Measurements from ENCODE around the gene TTC13. TPM values are rescaled to one million over a fixed set of nuclear protein-coding genes. Genes with fewer than 3 reads are reported as not detected.

The TTC13 gene
- total RNA-seq, 4 donors from 2014 or later: 20.4 to 30.1 (median 25.6) TPM

DNA sequence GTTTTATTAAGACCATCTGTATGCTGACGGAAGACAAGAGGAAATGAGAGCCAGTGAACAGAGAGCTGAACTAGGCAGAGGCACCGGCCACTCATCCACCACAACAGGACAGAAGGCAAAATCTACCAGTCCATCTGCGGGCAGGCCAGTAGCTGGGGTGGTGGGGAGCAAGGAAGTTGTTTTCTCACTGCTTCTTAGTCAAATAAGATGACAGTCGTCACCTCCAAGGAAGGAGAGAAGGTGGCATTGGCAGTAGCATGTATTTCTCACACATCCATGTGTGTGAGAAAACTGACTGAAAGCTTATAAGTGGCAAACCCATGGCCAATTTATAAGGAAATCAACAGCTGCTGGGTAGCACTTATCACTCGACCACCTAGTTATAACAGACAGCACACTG, 8.2 kb downstream of the TTC13 start:
- peaks cover 0 to 8% (median 0%) of the 10 kb centered on the region in 3 donors for H3K36me3 ChIP-seq
- 80% methylated on average over 5 of the region's 5 CpGs for WGBS, 2 donors
- no peaks in the 10 kb centered on the region for H3K9me3 ChIP-seq
- no peak for DNase-seq (ENCODE audit: low spot score in 2 of 2)
- no peaks in the 10 kb centered on the region for H3K27me3 ChIP-seq
- no peak overlapping the region for H3K27ac ChIP-seq
- no peaks in the 10 kb centered on the region for H3K4me1 ChIP-seq
- TF ChIP-seq EP300 (IDR thresholded peaks at IDR 0.05) (no peak), POLR2A (IDR thresholded peaks at IDR 0.05) (no peak)
- TF ChIP-seq, protein P1, sequence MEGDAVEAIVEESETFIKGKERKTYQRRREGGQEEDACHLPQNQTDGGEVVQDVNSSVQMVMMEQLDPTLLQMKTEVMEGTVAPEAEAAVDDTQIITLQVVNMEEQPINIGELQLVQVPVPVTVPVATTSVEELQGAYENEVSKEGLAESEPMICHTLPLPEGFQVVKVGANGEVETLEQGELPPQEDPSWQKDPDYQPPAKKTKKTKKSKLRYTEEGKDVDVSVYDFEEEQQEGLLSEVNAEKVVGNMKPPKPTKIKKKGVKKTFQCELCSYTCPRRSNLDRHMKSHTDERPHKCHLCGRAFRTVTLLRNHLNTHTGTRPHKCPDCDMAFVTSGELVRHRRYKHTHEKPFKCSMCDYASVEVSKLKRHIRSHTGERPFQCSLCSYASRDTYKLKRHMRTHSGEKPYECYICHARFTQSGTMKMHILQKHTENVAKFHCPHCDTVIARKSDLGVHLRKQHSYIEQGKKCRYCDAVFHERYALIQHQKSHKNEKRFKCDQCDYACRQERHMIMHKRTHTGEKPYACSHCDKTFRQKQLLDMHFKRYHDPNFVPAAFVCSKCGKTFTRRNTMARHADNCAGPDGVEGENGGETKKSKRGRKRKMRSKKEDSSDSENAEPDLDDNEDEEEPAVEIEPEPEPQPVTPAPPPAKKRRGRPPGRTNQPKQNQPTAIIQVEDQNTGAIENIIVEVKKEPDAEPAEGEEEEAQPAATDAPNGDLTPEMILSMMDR (IDR thresholded peaks at IDR 0.05): no peak
- no peak overlapping the region for H3K4me3 ChIP-seq

DNA sequence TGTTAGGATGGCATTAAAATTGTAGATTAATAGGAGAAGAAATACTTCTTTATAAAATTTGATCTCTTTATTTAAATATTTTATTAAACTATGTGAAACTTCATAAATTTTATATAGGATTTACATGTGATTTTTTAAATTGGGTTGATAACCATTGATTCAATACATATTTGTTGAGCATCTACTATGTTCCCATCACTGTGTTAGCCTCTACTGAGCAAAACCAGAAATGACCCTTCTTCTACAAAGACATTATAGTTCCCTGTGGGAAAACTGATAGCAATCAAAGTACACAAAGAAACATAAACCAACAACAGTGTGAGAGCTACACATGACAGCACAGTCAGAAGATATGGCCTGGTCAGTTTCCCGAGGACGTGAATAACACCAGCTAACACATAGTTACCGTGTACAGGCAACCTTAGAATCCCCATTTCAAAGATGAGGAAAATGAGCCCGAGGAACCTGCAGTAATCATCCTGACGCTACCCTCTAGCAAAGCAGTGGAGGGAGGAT, 12.2 kb downstream of the TTC13 start:
- no peak overlapping the region for H3K4me3 ChIP-seq
- 87 to 89% methylated on average over 5 of the region's 5 CpGs for WGBS, 2 donors
- no peaks in the 10 kb centered on the region for H3K4me1 ChIP-seq
- TF ChIP-seq POLR2A (IDR thresholded peaks at IDR 0.05) (no peak), EP300 (IDR thresholded peaks at IDR 0.05) (no peak)
- TF ChIP-seq, protein P1 (IDR thresholded peaks at IDR 0.05): no peak
- H3K9me3 ChIP-seq: no peaks in the 10 kb centered on the region
- H3K27ac ChIP-seq: no peak overlapping the region
- H3K27me3 ChIP-seq: no peaks in the 10 kb centered on the region
- no peak for DNase-seq (ENCODE audit: low spot score in 2 of 2)
- peaks cover 0 to 8% (median 0%) of the 10 kb centered on the region in 3 donors for H3K36me3 ChIP-seq

DNA sequence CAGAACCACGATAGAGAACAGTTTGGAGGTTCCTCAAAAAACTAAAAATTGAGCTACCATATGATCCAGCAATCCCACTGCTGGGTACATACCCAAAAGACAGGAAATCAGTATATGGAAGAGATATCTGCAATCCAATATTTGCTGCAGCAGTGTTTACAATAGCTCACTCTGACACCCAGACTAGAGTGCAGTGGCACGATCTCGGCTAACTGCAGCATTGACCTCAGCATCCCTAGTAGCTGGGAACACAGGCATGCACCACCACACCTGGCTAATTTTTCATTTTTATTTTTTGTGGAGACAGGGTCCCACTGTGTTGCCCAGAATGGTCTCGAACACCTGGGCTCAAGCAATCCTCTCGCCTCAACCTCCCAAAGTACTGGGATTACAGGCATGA, 13.1 kb downstream of the TTC13 start:
- 94% methylated on average over 5 of the region's 5 CpGs for WGBS, 2 donors
- no peak overlapping the region for H3K4me3 ChIP-seq
- no peak overlapping the region for H3K27ac ChIP-seq
- H3K36me3 ChIP-seq: peaks cover 0 to 8% (median 0%) of the 10 kb centered on the region in 3 donors
- TF ChIP-seq POLR2A (IDR thresholded peaks at IDR 0.05) (no peak), EP300 (IDR thresholded peaks at IDR 0.05) (no peak)
- TF ChIP-seq, protein P1 (IDR thresholded peaks at IDR 0.05): no peak
- H3K27me3 ChIP-seq: no peaks in the 10 kb centered on the region
- no peaks in the 10 kb centered on the region for H3K4me1 ChIP-seq
- no peak for DNase-seq (ENCODE audit: low spot score in 2 of 2)
- H3K9me3 ChIP-seq: no peaks in the 10 kb centered on the region

DNA sequence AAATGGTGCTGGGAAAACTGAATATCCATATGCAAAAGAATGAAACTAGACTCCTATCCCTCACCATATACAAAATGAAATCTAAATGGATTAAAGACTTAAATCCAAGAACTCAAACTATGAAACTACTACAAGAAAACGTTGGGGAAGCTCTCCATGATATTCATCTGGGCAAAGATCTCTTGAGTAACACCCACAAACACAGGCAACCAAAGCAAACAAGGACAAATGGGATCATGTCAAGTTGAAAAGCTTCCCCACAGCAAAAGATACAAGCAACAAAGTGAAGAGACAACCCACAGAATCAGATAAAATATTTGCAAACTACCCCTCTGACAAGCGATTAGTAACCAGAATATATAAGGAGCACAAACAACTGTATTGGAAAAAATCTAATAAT, 13.8 kb downstream of the TTC13 start:
- WGBS, 2 donors: 43 to 47% methylated on average over 2 of the region's 2 CpGs
- Histone ChIP-seq H3K27ac (no peak overlapping the region), H3K9me3 (no peaks in the 10 kb centered on the region), H3K4me3 (no peak overlapping the region), H3K27me3 (no peaks in the 10 kb centered on the region), H3K4me1 (no peaks in the 10 kb centered on the region), H3K36me3 (peaks cover 0 to 8% (median 0%) of the 10 kb centered on the region in 3 donors)
- DNase-seq (ENCODE audit: low spot score in 2 of 2): no peak
- TF ChIP-seq POLR2A (IDR thresholded peaks at IDR 0.05): no peak
- TF ChIP-seq, protein P1 (IDR thresholded peaks at IDR 0.05): no peak
- no peak for TF ChIP-seq EP300 (IDR thresholded peaks at IDR 0.05)

DNA sequence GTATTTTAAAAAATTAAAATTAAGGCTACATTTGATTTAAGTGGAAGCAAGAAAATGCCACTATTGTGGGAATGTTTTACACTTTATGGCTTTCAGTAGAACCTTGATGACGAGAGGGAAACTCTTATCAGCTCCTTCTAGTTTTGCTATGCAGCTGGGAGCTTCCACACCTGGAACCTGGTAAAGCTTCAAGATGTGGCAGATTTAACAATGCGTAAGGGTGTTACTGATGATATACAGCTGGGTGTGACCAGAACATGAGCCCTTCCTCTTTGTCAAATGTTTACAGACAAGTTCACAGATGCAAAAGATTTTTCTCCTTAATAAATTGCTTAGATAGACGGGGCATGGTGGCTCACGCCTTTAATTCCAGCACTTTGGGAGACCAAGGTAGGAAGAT, 20.3 kb downstream of the TTC13 start:
- no peak overlapping the region for H3K27ac ChIP-seq
- H3K36me3 ChIP-seq: peaks cover 0 to 58% (median 0%) of the 10 kb centered on the region in 3 donors
- H3K4me1 ChIP-seq: no peaks in the 10 kb centered on the region
- TF ChIP-seq EP300 (IDR thresholded peaks at IDR 0.05) (no peak), POLR2A (IDR thresholded peaks at IDR 0.05) (no peak)
- TF ChIP-seq, protein P1 (IDR thresholded peaks at IDR 0.05): no peak
- DNase-seq (ENCODE audit: low spot score in 2 of 2): no peak
- no peaks in the 10 kb centered on the region for H3K9me3 ChIP-seq
- WGBS, 2 donors: 96 to 97% methylated on average over 4 of the region's 4 CpGs
- no peaks in the 10 kb centered on the region for H3K27me3 ChIP-seq
- no peak overlapping the region for H3K4me3 ChIP-seq

Measured in tibial nerve (tissue), 4 donors.